SK-N-SH treated with all-trans-retinoic acid at 6 μM for 48 hours (cell line): ENCODE data around the gene MUC2.

ENCODE experiments used
- ARNTL ChIP-seq: fragments of 450-650 bp; formaldehyde crosslinking; IDR thresholded peaks from 2 replicates; pipeline ENCODE4 v1.5.0; 2020; ENCODE audit warnings: low read depth, mild to moderate bottlenecking, moderate library complexity, borderline replicate concordance
- BACH2 ChIP-seq: fragments of 250-450 bp; sonication (Bioruptor Pico); IDR thresholded peaks from 2 replicates; pipeline ENCODE4 v1.9.0; 2021; ENCODE audit warnings: mild to moderate bottlenecking, borderline replicate concordance
- CREB5 ChIP-seq: fragments of 250-450 bp; sonication (Bioruptor Pico); IDR thresholded peaks from 2 replicates; pipeline ENCODE4 v1.5.1; 2020; ENCODE audit warnings: low read depth, mild to moderate bottlenecking, moderate library complexity
- CSRNP3 ChIP-seq: fragments of 250-450 bp; sonication (Bioruptor Pico); IDR thresholded peaks from 2 replicates; pipeline ENCODE4 v1.5.1; 2021; ENCODE audit warnings: mild to moderate bottlenecking, moderate library complexity
- ESRRG ChIP-seq: fragments of 250-450 bp; sonication (Bioruptor Pico); IDR thresholded peaks from 2 replicates; pipeline ENCODE4 v1.6.1; 2021; ENCODE audit warnings: mild to moderate bottlenecking
- ISL1 ChIP-seq: fragments of 250-450 bp; sonication (Bioruptor Pico); IDR thresholded peaks from 2 replicates; pipeline ENCODE4 v2.1.2; 2022; ENCODE audit warnings: mild to moderate bottlenecking, moderate library complexity
- OSR1 ChIP-seq: fragments of 250-450 bp; sonication (Bioruptor Pico); IDR thresholded peaks from 2 replicates; pipeline ENCODE4 v1.8.0; 2022; ENCODE audit warnings: moderate library complexity, mild to moderate bottlenecking, inconsistent platforms
- PATZ1 ChIP-seq: fragments of 250-450 bp; sonication (Bioruptor Pico); IDR thresholded peaks from 2 replicates; pipeline ENCODE4 v1.8.0; 2020; ENCODE audit warnings: mild to moderate bottlenecking, moderate library complexity, borderline replicate concordance
- RARB ChIP-seq: fragments of 250-450 bp; sonication (Bioruptor Pico); IDR thresholded peaks from 2 replicates; pipeline ENCODE4 v1.8.0; 2021; ENCODE audit warnings: mild to moderate bottlenecking, moderate library complexity
- SNAI2 ChIP-seq: fragments of 250-450 bp; sonication (Bioruptor Pico); IDR thresholded peaks from 2 replicates; pipeline ENCODE4 v1.5.0; 2020; ENCODE audit warnings: mild to moderate bottlenecking, moderate library complexity
- TCF4 ChIP-seq: fragments of 250-450 bp; sonication (Bioruptor Pico); IDR thresholded peaks from 2 replicates; pipeline ENCODE4 v1.8.0; 2021; ENCODE audit warnings: mild to moderate bottlenecking, moderate library complexity, borderline replicate concordance
- ZFP3 ChIP-seq: fragments of 250-450 bp; sonication (Bioruptor Pico); IDR thresholded peaks from 2 replicates; pipeline ENCODE4 v1.5.0; 2020; ENCODE audit warnings: mild to moderate bottlenecking, moderate library complexity
- ZFP30 ChIP-seq: fragments of 450-650 bp; formaldehyde crosslinking; IDR thresholded peaks from 2 replicates; pipeline ENCODE4 v1.5.0; 2022; ENCODE audit warnings: mild to moderate bottlenecking, moderate library complexity
- ZNF8 ChIP-seq: fragments of 450-650 bp; formaldehyde crosslinking; IDR thresholded peaks from 2 replicates; pipeline ENCODE4 v1.5.0; 2020; ENCODE audit warnings: mild to moderate bottlenecking, moderate library complexity

DNA sequence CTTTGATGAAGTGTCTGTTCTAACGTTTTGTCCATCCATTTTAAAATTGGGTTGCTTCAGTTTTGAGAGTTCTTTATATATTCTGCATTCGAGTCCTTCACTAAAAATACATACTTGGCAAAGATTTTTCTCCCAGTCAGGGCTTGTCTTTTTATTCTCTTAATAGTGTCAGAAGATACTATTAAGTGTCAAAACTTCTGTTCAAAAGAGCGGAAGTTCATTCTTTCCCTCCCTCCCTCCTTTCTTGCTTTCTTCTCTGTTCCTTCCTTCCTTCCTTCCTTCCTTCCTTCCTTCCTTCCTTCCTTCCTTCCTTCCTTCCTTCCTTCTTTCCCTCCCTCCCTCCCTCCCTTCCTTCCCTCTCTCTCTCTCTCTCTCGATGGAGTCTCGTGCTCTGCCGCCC lies 30.5 kb upstream of the MUC2 start:
- TF ChIP-seq ARNTL (CRISPR knock-in tag) = no peak
- no peak for TF ChIP-seq CREB5
- TF ChIP-seq ESRRG (CRISPR knock-in tag) = no peak
- no peak for TF ChIP-seq ZNF8 (CRISPR knock-in tag)
- no peak for TF ChIP-seq OSR1 (CRISPR knock-in tag)
- TF ChIP-seq ZFP3 (CRISPR knock-in tag) = no peak
- no peak for TF ChIP-seq CSRNP3
- no peak for TF ChIP-seq RARB (CRISPR knock-in tag)
- no peak for TF ChIP-seq PATZ1 (CRISPR knock-in tag)
- TF ChIP-seq ISL1 (CRISPR knock-in tag) = no peak
- no peak for TF ChIP-seq BACH2 (CRISPR knock-in tag)
- no peak for TF ChIP-seq ZFP30 (CRISPR knock-in tag)
- no peak for TF ChIP-seq TCF4 (CRISPR knock-in tag)
- TF ChIP-seq SNAI2 = no peak
